Activated CD8-positive, alpha-beta memory T cell treated with anti-CD3 and anti-CD28 coated beads for 36 hours (primary cell): Measurements from ENCODE around the gene SEC24A. TPM values are rescaled to one million over a fixed set of nuclear protein-coding genes. Genes with fewer than 3 reads are reported as not detected.
"Not testable (repeated sequence)": the region's sequence is repeated elsewhere in the genome, so short reads cannot be mapped to it uniquely, and the experiment has no call there.

Experiments used
- CTCF ChIA-PET: fragments of 350-600 bp; sonication (Branson Sonifier 250); formaldehyde crosslinking; loops from one replicate; lab custom pipeline; 2021; ENCODE audit warnings: antibody characterized with exemption; lab: Charles Lee
- POLR2A ChIA-PET: fragments of 350-600 bp; sonication (Branson Sonifier 250); formaldehyde crosslinking; loops from one replicate; lab custom pipeline; 2021; ENCODE audit warnings: antibody characterized with exemption; lab: Charles Lee
- total RNA-seq, 2 experiments: library from RNA; stranded (reverse); gene quantifications; one replicate each; pipeline ENCODE4 v1.2.3, GENCODE V29; 2021

SEC24A gene
- total RNA-seq, 2 experiments from 2014 or later: 21.8 to 23.5 TPM

- CTCF ChIA-PET: interaction anchor here (1.6 kb wide), 1 partner anchor 13 kb away, joined by 4 read pairs; the partner anchor contains the start of gene CAMLG
- POLR2A ChIA-PET: no interaction called here
These were observed 76.3 kb downstream of the SEC24A start for GRCh38 chr5:134724872-134725271.

- ChIA-PET CTCF (interaction anchor here (0.6 kb wide), 1 partner anchor 34 kb away, joined by 3 read pairs; no protein-coding TSS in a partner anchor), POLR2A (no interaction called here)
These were observed 84.2 kb downstream of the SEC24A start for GRCh38 chr5:134732819-134733218.

GRCh38 chr5:134735243-134735642, 86.7 kb downstream of the SEC24A start:
- ChIA-PET CTCF (interaction anchor here (0.8 to 1.4 kb wide), 3 partner anchors 22 to 171 kb away, joined by 3 to 5 read pairs (median 3); partner anchors contain the start of gene PCBD2), POLR2A (interaction anchor here (0.5 kb wide), 1 partner anchor 13 kb away, joined by 5 read pairs; no protein-coding TSS in a partner anchor)

GRCh38 chr5:134736173-134736812, 87.7 kb downstream of the SEC24A start:
- CTCF ChIA-PET: interaction anchor here (0.8 to 1.4 kb wide), 2 partner anchors 23 to 168 kb away, joined by 3 to 5 read pairs; partner anchors contain the start of gene PCBD2
- POLR2A ChIA-PET: no interaction called here

GRCh38 chr5:134738133-134738962, 89.8 kb downstream of the SEC24A start, which contains the start of gene CAMLG:
Gene CAMLG, plus strand, starts transcription at chr5:134738548. Its CDS starts 73 bp downstream, at chr5:134738621.
- ChIA-PET POLR2A (interaction anchor here (0.7 to 3.0 kb wide), 8 partner anchors 19 to 516 kb away, joined by 3 to 18 read pairs (median 7); partner anchors contain the start of genes C5orf24, DDX46, PCBD2 and TXNDC15), CTCF (interaction anchor here (0.5 to 3.0 kb wide), 14 partner anchors 9 to 621 kb away, joined by 3 to 20 read pairs (median 3); partner anchors contain the start of genes DDX46, PCBD2, SAR1B and SEC24A)

- CTCF ChIA-PET: interaction anchor here (0.5 to 3.0 kb wide), 12 partner anchors 9 to 166 kb away, joined by 3 to 20 read pairs (median 4); partner anchors contain the start of genes DDX46, PCBD2, SAR1B and SEC24A
- POLR2A ChIA-PET: interaction anchor here (1.0 to 3.0 kb wide), 7 partner anchors 18 to 517 kb away, joined by 3 to 18 read pairs (median 9); partner anchors contain the start of genes C5orf24, DDX46, PCBD2 and TXNDC15
These were observed 90.5 kb downstream of the SEC24A start for GRCh38 chr5:134738963-134739661.

GRCh38 chr5:134741052-134741451, 92.5 kb downstream of the SEC24A start:
- POLR2A ChIA-PET: no interaction called here
- CTCF ChIA-PET: no interaction called here

GRCh38 chr5:134742134-134742533, 93.5 kb downstream of the SEC24A start:
- ChIA-PET POLR2A (no interaction called here), CTCF (no interaction called here)

GRCh38 chr5:134749415-134749814, 100.8 kb downstream of the SEC24A start:
- ChIA-PET POLR2A (no interaction called here), CTCF (interaction anchor here (1.4 kb wide), 1 partner anchor 155 kb away, joined by 8 read pairs; the partner anchor contains the start of gene PCBD2)

GRCh38 chr5:134758176-134758503, 109.6 kb downstream of the SEC24A start:
- POLR2A ChIA-PET: interaction anchor here (0.6 to 3.0 kb wide), 5 partner anchors 19 to 1795 kb away, joined by 4 to 18 read pairs (median 5); partner anchors contain the start of genes CAMLG, PCBD2 and TXNDC15
- CTCF ChIA-PET: interaction anchor here (0.6 to 4.0 kb wide), 4 partner anchors 19 to 195 kb away, joined by 3 to 20 read pairs (median 4); partner anchors contain the start of genes CAMLG and PCBD2

- ChIA-PET CTCF (interaction anchor here (1.3 to 4.0 kb wide), 4 partner anchors 20 to 146 kb away, joined by 4 to 20 read pairs (median 6); partner anchors contain the start of genes CAMLG and PCBD2), POLR2A (interaction anchor here (0.6 to 3.0 kb wide), 4 partner anchors 19 to 1796 kb away, joined by 4 to 18 read pairs (median 6); partner anchors contain the start of genes CAMLG, PCBD2 and TXNDC15)
These were observed 110.1 kb downstream of the SEC24A start, which contains the start of gene DDX46 for GRCh38 chr5:134758504-134759341. Gene DDX46, plus strand, starts transcription at chr5:134758779. Its CDS starts 160 bp downstream, at chr5:134758939.

- CTCF ChIA-PET, POLR2A ChIA-PET: not testable (repeated sequence)
These were observed 119.1 kb downstream of the SEC24A start for GRCh38 chr5:134767528-134768291.

GRCh38 chr5:134769206-134769605, 120.6 kb downstream of the SEC24A start:
- ChIA-PET POLR2A (no interaction called here), CTCF (no interaction called here)

GRCh38 chr5:134772461-134773125, 124.0 kb downstream of the SEC24A start:
- ChIA-PET POLR2A (no interaction called here), CTCF (interaction anchor here (0.7 to 1.3 kb wide), 3 partner anchors 10 to 74 kb away, joined by 3 read pairs; no protein-coding TSS in a partner anchor)

- POLR2A ChIA-PET: no interaction called here
These were observed 128.8 kb downstream of the SEC24A start for GRCh38 chr5:134777366-134777765.

More at GRCh38 chr5:134777366-134777765, 128.8 kb downstream of the SEC24A start:
- CTCF ChIA-PET: interaction anchor here (0.6 to 1.0 kb wide), 3 partner anchors 19 to 101 kb away, joined by 3 read pairs; no protein-coding TSS in a partner anchor
